Measurements from ENCODE around the gene PAEP. TPM values are rescaled to one million over a fixed set of nuclear protein-coding genes. Genes with fewer than 3 reads are reported as not detected.
"Not testable (repeated sequence)": the region's sequence is repeated elsewhere in the genome, so short reads cannot be mapped to it uniquely, and the experiment has no call there.

Gene PAEP
- total RNA-seq, 6 experiments from 2014 or later, result not detected

DNA sequence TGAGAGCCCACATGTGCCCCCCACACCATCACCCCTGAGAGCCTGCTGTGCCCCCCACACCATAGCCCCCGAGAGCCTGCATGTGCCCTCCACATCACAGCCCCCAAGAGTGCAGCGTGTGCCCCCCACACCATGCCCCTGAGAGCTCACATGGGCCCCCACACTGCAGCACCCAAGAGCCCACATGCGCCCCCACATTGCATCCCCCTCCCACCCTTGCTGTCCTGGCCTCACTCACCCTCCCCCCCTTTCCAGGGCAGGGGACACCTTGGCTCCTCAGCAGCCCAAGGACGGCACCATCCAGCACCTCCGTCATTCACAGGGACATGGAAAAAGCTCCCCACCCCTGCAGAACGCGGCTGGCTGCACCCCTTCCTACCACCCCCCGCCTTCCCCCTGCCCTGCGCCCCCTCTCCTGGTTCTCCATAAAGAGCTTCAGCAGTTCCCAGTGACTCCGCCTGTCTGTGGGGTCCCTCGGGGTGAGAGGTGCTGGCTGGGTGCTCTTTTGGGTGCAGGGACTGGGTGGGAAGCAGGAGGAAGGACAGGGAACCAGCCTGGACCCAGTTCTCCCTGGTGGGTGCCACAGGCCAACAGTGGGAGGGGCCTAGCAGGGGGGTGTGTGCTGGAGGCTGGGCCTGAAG is 35.3 kb upstream of the PAEP start:
- no peak for DNase-seq
- Histone ChIP-seq H3K4me1 (no peaks in the 10 kb centered on the region), H3K27me3 (no peaks in the 10 kb centered on the region), H3K36me3 (no peaks in the 10 kb centered on the region), H3K4me3 (no peak overlapping the region), H3K27ac (no peak overlapping the region), H3K9me3 (no peaks in the 10 kb centered on the region)
- no peak for ATAC-seq
- intact Hi-C loops (cut with DNase I), result no loop called here
- WGBS (ENCODE audit: insufficient coverage, low coverage, low lambda C conversion rate, missing lambda C conversion rate), result 69% methylated on average over 8 of the region's 11 CpGs
- TF ChIP-seq, protein P1, sequence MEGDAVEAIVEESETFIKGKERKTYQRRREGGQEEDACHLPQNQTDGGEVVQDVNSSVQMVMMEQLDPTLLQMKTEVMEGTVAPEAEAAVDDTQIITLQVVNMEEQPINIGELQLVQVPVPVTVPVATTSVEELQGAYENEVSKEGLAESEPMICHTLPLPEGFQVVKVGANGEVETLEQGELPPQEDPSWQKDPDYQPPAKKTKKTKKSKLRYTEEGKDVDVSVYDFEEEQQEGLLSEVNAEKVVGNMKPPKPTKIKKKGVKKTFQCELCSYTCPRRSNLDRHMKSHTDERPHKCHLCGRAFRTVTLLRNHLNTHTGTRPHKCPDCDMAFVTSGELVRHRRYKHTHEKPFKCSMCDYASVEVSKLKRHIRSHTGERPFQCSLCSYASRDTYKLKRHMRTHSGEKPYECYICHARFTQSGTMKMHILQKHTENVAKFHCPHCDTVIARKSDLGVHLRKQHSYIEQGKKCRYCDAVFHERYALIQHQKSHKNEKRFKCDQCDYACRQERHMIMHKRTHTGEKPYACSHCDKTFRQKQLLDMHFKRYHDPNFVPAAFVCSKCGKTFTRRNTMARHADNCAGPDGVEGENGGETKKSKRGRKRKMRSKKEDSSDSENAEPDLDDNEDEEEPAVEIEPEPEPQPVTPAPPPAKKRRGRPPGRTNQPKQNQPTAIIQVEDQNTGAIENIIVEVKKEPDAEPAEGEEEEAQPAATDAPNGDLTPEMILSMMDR (IDR thresholded peaks at IDR 0.05), result no peak
- TF ChIP-seq POLR2A (IDR thresholded peaks at IDR 0.05), result no peak

DNA sequence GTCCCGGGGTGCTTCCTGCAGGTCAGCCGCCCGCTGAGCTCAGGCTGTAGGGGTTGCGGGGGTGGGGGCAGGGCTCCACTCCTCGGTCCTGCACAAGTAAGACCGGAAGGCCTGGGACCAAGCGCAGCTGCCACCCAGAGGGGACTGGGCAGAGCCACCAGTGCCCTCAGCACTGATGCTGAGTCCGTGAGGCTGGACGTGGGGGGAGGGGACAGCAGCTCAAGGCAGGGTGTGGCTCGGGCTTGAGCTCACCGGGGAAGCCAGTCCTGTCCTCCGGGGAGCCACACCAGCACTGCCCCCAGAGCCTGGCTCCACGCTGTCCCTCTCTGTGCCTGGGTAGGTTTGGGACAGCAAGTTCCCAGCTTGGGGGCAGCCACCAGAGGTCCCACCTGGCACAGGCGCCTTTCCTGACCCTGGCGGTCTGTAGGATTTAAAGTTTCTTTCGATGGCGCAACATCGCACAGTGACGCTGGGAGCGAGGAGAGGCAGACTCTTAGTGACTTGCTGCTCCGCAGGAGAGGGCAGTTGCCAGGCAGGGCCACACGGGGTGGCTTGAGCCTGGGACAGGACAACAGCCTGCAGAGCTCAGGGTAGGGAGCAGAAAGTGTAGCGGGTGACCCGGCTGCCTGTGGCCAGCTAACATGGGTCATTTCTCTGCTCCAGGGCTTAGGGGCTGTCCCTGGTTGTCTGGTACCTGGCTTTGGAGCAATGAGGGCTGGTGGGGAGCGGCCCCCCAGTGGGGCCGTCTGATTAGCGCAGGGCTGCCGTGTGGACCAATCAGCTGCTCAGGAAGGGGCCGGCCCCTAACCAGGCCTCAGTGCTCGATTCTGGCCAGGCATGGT is 34.6 kb upstream of the PAEP start:
- TF ChIP-seq POLR2A (IDR thresholded peaks at IDR 0.05), result no peak
- TF ChIP-seq, protein P1 (IDR thresholded peaks at IDR 0.05), result no peak
- ATAC-seq (no peak), DNase-seq (peak in 1 of 3 donors; percentile 48)
- Histone ChIP-seq H3K9me3 (no peaks in the 10 kb centered on the region), H3K4me3 (no peak overlapping the region), H3K27me3 (no peaks in the 10 kb centered on the region), H3K36me3 (no peaks in the 10 kb centered on the region), H3K4me1 (no peaks in the 10 kb centered on the region), H3K27ac (no peak overlapping the region)
- WGBS (ENCODE audit: insufficient coverage, low coverage, low lambda C conversion rate, missing lambda C conversion rate), result no CpG with 5 or more reads among the region's 30 CpGs
- intact Hi-C loops (cut with DNase I), result no loop called here

DNA sequence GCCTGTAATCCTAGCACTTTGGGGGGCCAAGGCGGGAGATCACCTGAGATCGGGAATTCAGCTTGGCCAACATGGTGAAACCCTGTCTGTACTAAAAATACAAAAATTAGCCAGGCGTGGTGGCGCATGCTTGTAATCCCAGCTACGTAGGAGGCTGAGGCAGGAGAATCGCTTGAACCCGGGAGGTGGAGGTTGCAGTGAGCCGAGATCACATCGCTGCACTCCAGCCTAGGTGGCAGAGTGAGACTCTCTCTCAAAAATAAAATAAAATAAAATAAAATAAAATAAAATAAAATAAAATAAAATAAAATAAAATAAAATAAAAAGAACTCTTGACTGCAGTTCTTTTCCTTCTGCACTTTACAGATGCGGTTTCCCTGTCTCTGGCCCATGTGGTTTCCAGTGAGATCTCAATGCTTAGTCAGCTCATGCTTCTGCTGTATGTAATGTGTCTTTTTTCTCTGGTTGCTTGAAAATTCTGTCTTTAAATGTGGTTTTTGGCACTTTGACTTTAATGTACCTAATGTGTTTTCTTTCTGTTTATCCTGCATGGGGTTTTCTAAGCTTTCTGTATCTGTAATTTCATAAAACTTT is 32.6 kb upstream of the PAEP start:
- H3K4me3 ChIP-seq; H3K36me3 ChIP-seq; H3K9me3 ChIP-seq; DNase-seq; H3K27ac ChIP-seq; H3K27me3 ChIP-seq; intact Hi-C loops (cut with DNase I); ATAC-seq; H3K4me1 ChIP-seq: not testable (repeated sequence)
- WGBS (ENCODE audit: insufficient coverage, low coverage, low lambda C conversion rate, missing lambda C conversion rate), result 85% methylated on average over 10 of the region's 10 CpGs

DNA sequence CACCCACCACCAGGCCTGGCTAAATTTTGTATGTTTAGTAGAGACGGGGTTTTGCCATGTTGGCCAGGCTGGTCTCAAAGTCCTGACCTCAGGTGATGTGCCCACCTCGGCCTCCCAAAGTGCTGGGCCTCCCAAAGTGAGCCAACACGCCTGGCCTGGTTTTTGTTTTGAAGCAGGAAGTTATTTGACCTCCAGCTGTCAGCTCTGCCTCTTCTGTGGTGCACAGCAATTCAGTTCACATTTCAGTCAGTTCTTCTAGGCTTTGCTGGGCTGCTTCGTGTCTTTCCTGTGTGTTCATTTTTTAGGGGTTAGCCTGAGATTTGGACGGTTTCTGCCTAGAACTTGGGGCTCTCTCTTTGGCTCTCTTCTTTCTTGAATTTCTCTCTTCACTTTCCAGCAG is 31.4 kb upstream of the PAEP start:
- H3K9me3 ChIP-seq, result no peaks in the 10 kb centered on the region
- TF ChIP-seq, protein P1 (IDR thresholded peaks at IDR 0.05), result no peak
- TF ChIP-seq POLR2A (IDR thresholded peaks at IDR 0.05), result no peak
- no peaks in the 10 kb centered on the region for H3K27me3 ChIP-seq
- intact Hi-C loops (cut with DNase I), result no loop called here
- H3K4me1 ChIP-seq, result no peaks in the 10 kb centered on the region
- ATAC-seq, result no peak
- WGBS (ENCODE audit: insufficient coverage, low coverage, low lambda C conversion rate, missing lambda C conversion rate), result 64% methylated on average over 5 of the region's 5 CpGs
- H3K4me3 ChIP-seq, result no peak overlapping the region
- no peak overlapping the region for H3K27ac ChIP-seq
- no peak for DNase-seq
- no peaks in the 10 kb centered on the region for H3K36me3 ChIP-seq

DNA sequence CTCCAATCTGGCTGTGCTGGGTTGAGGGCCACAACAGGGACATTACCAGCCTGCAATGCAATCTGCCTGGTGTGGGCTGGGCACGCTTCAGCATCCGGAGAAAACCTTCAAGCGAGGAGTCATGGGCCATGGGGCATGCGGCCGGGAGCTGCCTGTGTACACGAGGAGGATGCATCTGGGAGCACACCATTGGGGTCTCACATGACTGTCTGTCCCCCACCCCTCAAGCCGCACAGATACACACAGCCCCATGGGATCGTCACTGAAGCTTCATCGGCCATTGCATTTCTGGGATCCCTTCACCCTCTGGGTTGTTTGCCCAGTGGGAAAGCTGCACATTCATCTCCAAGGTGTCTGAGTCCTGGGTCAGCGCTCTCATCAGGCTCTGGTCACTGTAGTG is 30.5 kb upstream of the PAEP start:
- 68% methylated on average over 5 of the region's 10 CpGs for whole genome bisulfite sequencing (ENCODE audit: insufficient coverage, low coverage, low lambda C conversion rate, missing lambda C conversion rate)
- Histone ChIP-seq H3K36me3 (no peaks in the 10 kb centered on the region), H3K4me1 (no peaks in the 10 kb centered on the region), H3K27ac (no peak overlapping the region), H3K4me3 (no peak overlapping the region), H3K9me3 (no peaks in the 10 kb centered on the region), H3K27me3 (no peaks in the 10 kb centered on the region)
- intact Hi-C loops (cut with DNase I), result no loop called here
- no peak for ATAC-seq
- no peak for TF ChIP-seq POLR2A (IDR thresholded peaks at IDR 0.05)
- TF ChIP-seq, protein P1 (IDR thresholded peaks at IDR 0.05), result no peak
- DNase-seq, result no peak

Measured in right lobe of liver (tissue), 6 donors.